Gastroesophageal sphincter (tissue), 4 donors: Measurements from ENCODE around the gene TMEM240. TPM values are rescaled to one million over a fixed set of nuclear protein-coding genes. Genes with fewer than 3 reads are reported as not detected.
A peak's percentile ranks its signal among the peaks of the same experiment; 100 is the strongest.

Experiments
- ATAC-seq: fragments of 150-250 bp; one replicate; pipeline ENCODE4 v1.9.1; 2016; ENCODE audit warnings: mild to moderate bottlenecking, moderate library complexity
- H3K27ac ChIP-seq, 4 donors: fragments of 200-600 bp; sonication (generic) in 3 of 4; 1 replicate in 3 of 4; 2 replicates in 1 of 4; pipeline ENCODE4 v1.5.1; 2016 to 2019
- H3K27me3 ChIP-seq: fragments of 200-600 bp; sonication (generic); one replicate; pipeline ENCODE4 v1.5.1; 2019
- H3K36me3 ChIP-seq, 2 donors: fragments of 200-600 bp; sonication (generic); one replicate each; pipeline ENCODE4 v1.5.1; 2019; ENCODE audit warnings: control low read depth in 1 of 2
- H3K4me1 ChIP-seq, 3 donors: fragments of 200-600 bp; sonication (generic); 1 replicate in 2 of 3; 2 replicates in 1 of 3; pipeline ENCODE4 v1.5.1; 2016 to 2019; ENCODE audit warnings: control low read depth in 2 of 3
- H3K4me3 ChIP-seq, 2 donors: fragments of 200-600 bp; sonication (generic); one replicate each; pipeline ENCODE4 v1.5.1; 2019; ENCODE audit warnings: mild to moderate bottlenecking in 1 of 2, moderate library complexity in 1 of 2
- H3K9me3 ChIP-seq, 3 donors: fragments of 200-600 bp; sonication (generic); one replicate each; pipeline ENCODE4 v1.5.1; 2017 to 2019; ENCODE audit warnings: control low read depth in 2 of 3
- CTCF ChIP-seq, 4 experiments: fragments of 200-600 bp in 2 of 4; fragments of 450-650 bp in 2 of 4; sonication (generic) in 1 of 4; IDR thresholded peaks; one replicate each; pipeline ENCODE4 v1.5.1; 2017 to 2019; ENCODE audit warnings: antibody characterized with exemption in 4 of 4, mild to moderate bottlenecking in 2 of 4, moderate library complexity in 2 of 4
- EP300 ChIP-seq: sonication (generic); formaldehyde crosslinking; IDR thresholded peaks from one replicate; pipeline ENCODE4 v1.6.1; 2017; ENCODE audit warnings: antibody characterized with exemption, mild to moderate bottlenecking
- POLR2A ChIP-seq, 2 donors: fragments of 450-650 bp; IDR thresholded peaks; one replicate each; pipeline ENCODE4 v1.6.1; 2017; ENCODE audit warnings: antibody characterized with exemption in 2 of 2, mild to moderate bottlenecking in 2 of 2, moderate library complexity in 1 of 2
- POLR2AphosphoS5 ChIP-seq: sonication (generic); formaldehyde crosslinking; IDR thresholded peaks from one replicate; pipeline ENCODE4 v1.6.1; 2017; ENCODE audit warnings: antibody characterized with exemption
- WGBS, 2 donors: methylation state at CpG; one replicate each; pipeline ENCODE4 v1.1.5; 2018; ENCODE audit warnings: low coverage in 1 of 2; 5-methylcytosine and 5-hydroxymethylcytosine counted together
- total RNA-seq, 4 donors: library from RNA; depleted of rRNA; stranded (reverse); fragments of >200 nt; gene quantifications; one replicate each; pipeline ENCODE4 v1.1.0, GENCODE V29; 2016

TMEM240 gene
- 10 to 100 TPM; 12.0 to 18.1 (median 14.4) TPM for total RNA-seq

- H3K4me1 ChIP-seq: peaks cover 0 to 52% (median 14%) of the 10 kb centered on the region in 3 donors
- TF ChIP-seq EP300: no peak
- no peak for TF ChIP-seq POLR2A (IDR thresholded peaks at IDR 0.05)
- TF ChIP-seq CTCF (IDR thresholded peaks at IDR 0.05): no peak
- no peak for TF ChIP-seq POLR2AphosphoS5
- WGBS, 2 donors: no CpG with 5 or more reads among the region's 100 CpGs
- peak; percentile 87 for ATAC-seq
- peak within 1 kb of the TSS; percentile 16 to 82 (median 74) for H3K27ac ChIP-seq
- peaks cover 0 to 31% of the 10 kb centered on the region in 2 donors for H3K36me3 ChIP-seq
- peak within 1 kb of the TSS; percentile 72 to 87 for H3K4me3 ChIP-seq
- H3K9me3 ChIP-seq: no peaks in the 10 kb centered on the region
- no peaks in the 10 kb centered on the region for H3K27me3 ChIP-seq
Observed at GRCh38 chr1:1540090-1540817, at the start of gene TMEM240. Gene TMEM240, minus strand, starts transcription at chr1:1540624. Its CDS starts 278 bp downstream, at chr1:1540346.

GRCh38 chr1:1583347-1584010 lies 43.1 kb upstream of the TMEM240 start:
- 82 to 84% methylated on average over 3 to 6 of the region's 23 CpGs for WGBS, 2 donors
- no peak for ATAC-seq
- no peak for TF ChIP-seq POLR2A (IDR thresholded peaks at IDR 0.05)
- TF ChIP-seq EP300: no peak
- TF ChIP-seq CTCF (IDR thresholded peaks at IDR 0.05): no peak
- no peaks in the 10 kb centered on the region for H3K4me1 ChIP-seq
- H3K27ac ChIP-seq: no peak overlapping the region
- peaks cover 66% of the 10 kb centered on the region for H3K27me3 ChIP-seq
- H3K9me3 ChIP-seq: no peaks in the 10 kb centered on the region
- H3K36me3 ChIP-seq: no peaks in the 10 kb centered on the region
- no peak overlapping the region for H3K4me3 ChIP-seq

- Histone ChIP-seq H3K27me3 (peaks cover 58% of the 10 kb centered on the region), H3K9me3 (no peaks in the 10 kb centered on the region), H3K36me3 (no peaks in the 10 kb centered on the region), H3K27ac (no peak overlapping the region), H3K4me1 (no peaks in the 10 kb centered on the region), H3K4me3 (no peak overlapping the region)
- no peak for ATAC-seq
- no peak for TF ChIP-seq POLR2AphosphoS5
- 67 to 69% methylated on average over 1 to 4 of the region's 9 CpGs for WGBS, 2 donors
Observed at GRCh38 chr1:1582585-1583346, 42.3 kb upstream of the TMEM240 start.

GRCh38 chr1:1578371-1578940 lies 38.0 kb upstream of the TMEM240 start:
- Histone ChIP-seq H3K36me3 (no peaks in the 10 kb centered on the region), H3K9me3 (no peaks in the 10 kb centered on the region), H3K27ac (no peak overlapping the region), H3K27me3 (peaks cover 18% of the 10 kb centered on the region), H3K4me3 (no peak overlapping the region), H3K4me1 (peaks cover 0 to 15% (median 8%) of the 10 kb centered on the region in 3 donors)
- WGBS, 2 donors: 64 to 92% methylated on average over 2 to 3 of the region's 13 CpGs
- ATAC-seq: no peak
- TF ChIP-seq POLR2AphosphoS5 (no peak), CTCF (IDR thresholded peaks at IDR 0.05) (no peak), EP300 (no peak), POLR2A (IDR thresholded peaks at IDR 0.05) (no peak)
